Colon (tissue), 2 donors: ENCODE results near the gene ZBTB34.

Experiments
- FAIRE-seq: peaks from 2 replicates; lab custom pipeline; 2012; peaks lifted over from hg19 to GRCh38; lab: Jason Lieb, UNC
- donor health status: control.
- donor health status: control.

Gene ZBTB34

DNA sequence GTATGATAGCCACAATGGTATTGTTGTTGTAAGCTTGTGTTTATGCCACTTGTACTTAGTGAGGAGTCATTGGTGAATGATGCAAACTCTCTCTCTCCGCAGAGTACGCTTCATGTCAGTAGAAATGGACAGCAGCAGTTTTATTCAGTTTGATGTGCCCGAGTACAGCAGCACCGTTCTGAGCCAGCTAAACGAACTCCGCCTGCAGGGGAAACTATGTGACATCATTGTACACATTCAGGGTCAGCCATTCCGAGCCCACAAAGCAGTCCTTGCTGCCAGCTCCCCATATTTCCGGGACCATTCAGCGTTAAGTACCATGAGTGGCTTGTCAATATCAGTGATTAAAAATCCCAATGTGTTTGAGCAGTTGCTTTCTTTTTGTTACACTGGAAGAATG lies 18.8 kb downstream of the ZBTB34 start:
- no peak for FAIRE-seq

DNA sequence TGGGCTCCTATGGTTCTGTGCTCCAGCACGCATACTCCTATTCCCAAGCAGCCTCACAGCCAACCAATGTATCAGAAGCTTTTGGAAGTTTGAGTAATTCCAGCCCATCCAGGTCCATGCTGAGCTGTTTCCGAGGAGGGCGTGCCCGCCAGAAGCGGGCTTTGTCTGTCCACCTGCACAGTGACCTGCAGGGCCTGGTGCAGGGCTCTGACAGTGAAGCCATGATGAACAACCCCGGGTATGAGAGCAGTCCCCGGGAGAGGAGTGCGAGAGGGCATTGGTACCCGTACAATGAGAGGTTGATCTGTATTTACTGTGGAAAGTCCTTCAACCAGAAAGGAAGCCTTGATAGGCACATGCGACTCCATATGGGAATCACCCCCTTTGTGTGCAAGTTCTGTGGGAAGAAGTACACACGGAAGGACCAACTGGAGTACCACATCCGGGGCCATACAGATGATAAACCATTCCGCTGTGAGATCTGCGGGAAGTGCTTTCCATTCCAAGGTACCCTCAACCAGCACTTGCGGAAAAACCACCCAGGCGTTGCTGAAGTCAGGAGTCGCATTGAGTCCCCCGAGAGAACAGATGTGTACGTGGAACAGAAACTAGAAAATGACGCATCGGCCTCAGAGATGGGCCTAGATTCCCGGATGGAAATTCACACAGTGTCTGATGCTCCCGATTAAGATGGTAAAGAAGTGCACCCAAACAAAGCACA lies 19.9 kb downstream of the ZBTB34 start:
- FAIRE-seq = no peak

DNA sequence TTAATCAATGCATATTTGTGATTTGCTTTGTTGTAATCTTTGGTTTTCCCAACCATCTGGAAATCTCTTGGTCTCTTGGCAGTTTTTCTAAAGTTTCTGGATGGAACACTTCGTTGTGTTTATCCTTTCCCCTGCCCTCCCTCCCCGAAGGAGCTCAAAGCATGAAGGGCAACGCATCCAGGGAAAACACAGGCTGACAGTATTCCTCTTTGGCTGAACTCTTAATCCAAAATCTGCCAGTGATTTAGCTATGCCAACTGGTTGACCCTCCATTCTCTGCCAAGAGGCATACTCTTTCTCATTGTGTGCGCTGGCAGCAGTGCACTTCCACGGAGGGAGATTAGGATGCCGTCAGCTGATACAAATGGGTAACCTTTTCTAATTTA lies 20.5 kb downstream of the ZBTB34 start:
- no peak for FAIRE-seq

DNA sequence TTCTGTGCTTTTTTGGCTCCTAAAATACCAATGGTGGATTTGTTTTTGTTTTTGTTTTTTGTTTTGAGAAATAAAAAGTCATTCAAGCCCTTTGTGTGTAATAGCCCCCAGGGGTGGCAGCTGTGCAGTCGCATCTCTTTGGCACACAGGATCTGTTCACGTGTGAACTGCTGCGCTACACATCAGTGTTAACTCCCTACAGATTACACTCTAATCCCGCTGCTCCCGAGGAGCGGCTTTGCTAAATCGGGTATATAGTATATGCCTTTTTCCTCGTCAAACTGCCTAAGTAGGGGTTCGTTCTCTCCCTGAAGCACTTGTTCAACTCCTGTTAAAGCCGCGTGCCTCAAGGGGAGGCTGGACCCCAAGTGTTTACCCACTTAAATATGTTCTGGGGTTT lies 22.3 kb downstream of the ZBTB34 start:
- FAIRE-seq = no peak

GRCh38 chr9:126883636-126884035 lies 23.2 kb downstream of the ZBTB34 start:
- FAIRE-seq = no peak

DNA sequence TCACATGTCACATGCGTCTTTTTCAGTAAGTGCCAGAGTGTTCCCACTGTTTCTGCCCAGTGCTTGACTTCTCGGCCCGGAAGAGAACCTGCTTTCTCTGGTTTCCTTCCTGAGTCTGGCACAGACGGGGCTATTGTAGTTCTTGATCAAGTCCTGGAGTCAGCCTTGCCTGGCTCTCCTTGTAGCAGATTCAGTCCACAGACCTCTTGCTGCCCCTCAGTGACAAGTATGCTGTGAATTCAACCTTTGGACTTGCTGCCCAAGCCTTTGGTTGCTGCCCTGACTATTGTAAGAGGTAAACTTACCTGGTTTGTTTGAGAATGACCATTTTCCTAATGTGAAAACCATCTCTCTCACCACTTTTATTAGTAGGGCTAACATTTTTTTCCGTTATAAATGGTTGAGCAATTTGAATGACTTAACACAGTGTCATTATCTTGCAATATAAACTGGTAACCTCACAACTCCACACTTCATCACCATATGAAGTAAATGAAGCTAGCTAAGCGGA lies 24.7 kb downstream of the ZBTB34 start:
- FAIRE-seq = no peak

DNA sequence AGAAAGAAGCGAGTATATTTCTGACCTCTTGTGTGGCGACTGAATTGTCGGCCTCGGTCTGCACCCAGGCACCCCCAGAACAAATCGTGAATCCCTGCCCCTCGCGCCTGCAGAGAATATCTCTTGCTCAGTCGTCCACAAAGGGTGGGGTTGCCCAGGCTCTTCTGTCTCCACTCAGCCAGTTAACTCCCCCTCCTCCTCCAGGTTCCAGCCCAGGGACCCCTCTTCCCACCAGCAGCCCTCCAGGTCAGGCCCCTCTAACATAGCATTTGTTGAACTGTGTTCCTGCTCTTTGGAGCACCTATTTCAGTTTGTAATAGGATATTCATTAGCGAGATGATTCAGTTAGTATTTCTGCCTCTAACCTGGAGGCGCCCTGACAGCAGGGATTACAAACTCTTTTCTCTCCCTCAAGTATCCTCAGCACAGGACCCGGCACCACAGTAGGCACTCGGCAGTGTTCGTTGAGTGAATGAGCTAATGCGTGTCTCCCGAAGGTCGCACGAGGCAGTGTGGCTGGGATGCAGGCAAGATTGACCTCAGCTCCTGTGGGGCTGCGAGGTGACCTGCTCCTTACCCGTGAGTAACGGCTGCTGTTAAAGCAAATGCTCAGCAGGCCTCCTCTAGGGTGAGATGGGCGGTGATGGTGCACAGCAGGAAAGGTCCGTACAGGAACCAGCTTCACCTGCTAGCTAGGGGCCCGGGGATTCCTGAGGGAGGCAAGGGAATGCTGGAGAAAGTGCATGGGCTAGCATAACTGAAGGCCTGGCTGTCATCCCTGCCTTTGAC lies 25.8 kb downstream of the ZBTB34 start:
- no peak for FAIRE-seq

GRCh38 chr9:126886897-126887296 lies 26.5 kb downstream of the ZBTB34 start:
- FAIRE-seq = no peak

- FAIRE-seq = no peak
Measured at GRCh38 chr9:126891676-126892075, 31.2 kb downstream of the ZBTB34 start.

GRCh38 chr9:126893079-126893478 lies 32.6 kb downstream of the ZBTB34 start:
- no peak for FAIRE-seq

- FAIRE-seq = no peak
Measured at GRCh38 chr9:126894052-126894603, 33.7 kb downstream of the ZBTB34 start.

DNA sequence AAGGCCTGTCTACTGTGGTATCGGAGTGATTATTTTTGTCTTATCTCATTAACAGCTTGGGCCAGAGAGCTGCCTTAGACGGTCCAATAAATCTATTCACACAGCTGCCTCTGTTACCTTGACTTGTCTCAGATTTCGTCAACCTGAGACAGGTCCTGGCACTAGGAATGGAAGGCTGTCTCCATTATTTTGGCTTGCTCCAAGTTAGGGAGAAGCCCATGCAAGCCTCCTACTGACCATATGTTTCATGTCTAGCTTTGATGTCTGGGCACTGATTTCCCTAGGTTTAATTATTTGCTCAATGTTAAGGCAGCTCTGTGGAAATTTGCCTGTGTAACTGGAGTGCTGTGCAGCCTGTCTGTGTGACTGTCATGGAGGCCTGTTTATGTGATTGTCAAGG lies 41.8 kb downstream of the ZBTB34 start:
- no peak for FAIRE-seq

- no peak for FAIRE-seq
Measured at GRCh38 chr9:126904586-126904985, 44.1 kb downstream of the ZBTB34 start.

DNA sequence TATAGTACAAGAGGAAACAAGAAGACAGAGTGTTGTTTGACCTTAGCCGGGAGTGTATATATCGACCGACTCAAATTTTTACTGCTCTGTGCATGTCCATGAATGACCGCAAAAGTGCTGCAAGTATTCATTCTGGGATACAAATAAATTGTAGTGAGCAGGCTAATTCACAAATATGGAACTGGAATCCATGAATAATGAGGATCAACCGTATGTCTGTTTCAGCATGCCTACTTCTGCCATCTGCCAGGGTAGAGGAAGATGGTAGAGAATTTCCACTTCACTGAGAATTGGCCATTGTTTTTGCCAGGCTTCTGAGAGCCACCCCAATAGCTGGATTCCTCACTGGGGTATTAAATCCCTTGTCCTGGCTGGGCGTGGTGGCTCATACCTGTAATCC lies 45.7 kb downstream of the ZBTB34 start:
- no peak for FAIRE-seq

DNA sequence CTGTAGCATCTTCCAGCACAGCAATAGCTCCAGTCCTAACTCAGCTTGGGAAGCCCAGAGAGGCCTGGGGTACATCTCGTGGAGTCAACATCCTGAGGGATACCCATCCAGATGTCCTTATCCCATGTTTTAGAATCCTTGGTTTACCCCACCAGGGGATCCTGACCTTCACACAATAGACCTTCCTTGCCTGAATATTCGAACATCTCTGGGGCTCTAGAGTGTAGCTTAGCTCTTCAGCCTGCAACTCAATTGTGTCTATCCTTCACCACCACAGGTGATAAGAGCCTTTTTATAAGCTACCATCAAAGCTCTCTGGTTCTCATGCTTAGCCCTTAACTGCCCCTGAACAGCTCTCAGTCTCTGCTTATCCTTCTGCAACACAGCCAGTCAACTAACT lies 46.6 kb downstream of the ZBTB34 start:
- FAIRE-seq = no peak

GRCh38 chr9:126914458-126915280 lies 54.2 kb downstream of the ZBTB34 start, which contains the start of gene RALGPS1:
TSS of gene RALGPS1 (plus strand) at chr9:126914782. CDS start at chr9:126962290, 47,508 bp downstream.
- FAIRE-seq = no peak

DNA sequence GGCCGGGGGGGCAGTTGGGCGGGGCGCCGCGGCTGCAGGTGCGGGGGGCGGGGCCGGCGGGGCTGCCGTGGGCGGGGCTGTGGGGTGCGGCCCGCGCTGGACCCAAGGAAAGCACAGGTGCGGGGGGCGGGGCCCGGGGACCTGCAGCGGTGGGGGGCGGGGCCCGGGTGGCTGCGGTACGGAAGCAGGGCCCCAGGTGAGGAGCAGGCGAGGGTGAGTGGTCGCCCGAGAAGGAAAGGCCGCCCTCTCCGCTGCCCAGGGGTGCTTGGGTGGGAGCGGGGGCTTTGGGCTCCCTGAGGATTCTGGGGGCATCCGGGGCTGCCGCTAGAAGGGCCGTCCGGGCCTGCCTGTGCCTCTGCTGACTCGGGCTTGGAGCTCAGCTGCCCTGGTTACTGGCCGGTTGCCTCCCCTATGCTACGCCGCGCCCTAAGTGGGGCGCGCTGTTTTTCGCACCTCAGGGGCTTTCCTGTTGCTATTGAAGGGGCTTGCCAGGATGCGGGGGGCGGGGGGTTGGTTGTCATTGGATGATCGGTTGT lies 54.9 kb downstream of the ZBTB34 start:
- FAIRE-seq = no peak

GRCh38 chr9:126915846-126916543 lies 55.6 kb downstream of the ZBTB34 start:
- no peak for FAIRE-seq

GRCh38 chr9:126916909-126917308 lies 56.5 kb downstream of the ZBTB34 start:
- FAIRE-seq = no peak

- FAIRE-seq = no peak
Measured at GRCh38 chr9:126919193-126919592, 58.8 kb downstream of the ZBTB34 start.

- no peak for FAIRE-seq
Measured at GRCh38 chr9:126925876-126926275, 65.4 kb downstream of the ZBTB34 start.
